Stimulated activated CD4-positive, alpha-beta T cell treated with anti-CD3 and anti-CD28 coated beads, Interleukin-4, amount 100 ng/mL, for 48 hours (primary cell): Measurements from ENCODE around the gene MYH11.
"Not testable (repeated sequence)": the region's sequence is repeated elsewhere in the genome, so short reads cannot be mapped to it uniquely, and the experiment has no call there.

ENCODE experiments used
- DNase-seq, 2 donors: peaks; one replicate each; pipeline ENCODE4 v3.0.0-alpha.2; 2020; ENCODE audit warnings: low read depth in 2 of 2

Gene MYH11

DNA sequence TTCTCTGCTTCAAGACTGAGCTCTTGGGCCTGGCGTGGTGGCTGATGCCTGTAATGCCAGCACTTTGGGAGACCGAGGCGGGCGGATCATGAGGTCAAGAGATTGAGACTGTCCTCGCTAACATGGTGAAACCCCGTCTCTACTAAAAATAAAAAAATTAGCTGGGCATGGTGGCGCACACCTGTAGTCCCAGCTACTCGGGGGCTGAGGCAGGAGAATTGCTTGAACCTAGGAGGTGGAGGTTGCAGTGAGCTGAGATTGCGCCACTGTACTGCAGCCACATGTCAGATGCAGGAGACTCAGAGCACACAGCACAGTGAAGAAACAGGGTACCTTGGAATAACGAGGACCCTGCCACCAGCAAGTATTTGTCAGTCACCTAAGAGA is 184.7 kb downstream of the MYH11 start:
- not testable (repeated sequence) for DNase-seq

DNA sequence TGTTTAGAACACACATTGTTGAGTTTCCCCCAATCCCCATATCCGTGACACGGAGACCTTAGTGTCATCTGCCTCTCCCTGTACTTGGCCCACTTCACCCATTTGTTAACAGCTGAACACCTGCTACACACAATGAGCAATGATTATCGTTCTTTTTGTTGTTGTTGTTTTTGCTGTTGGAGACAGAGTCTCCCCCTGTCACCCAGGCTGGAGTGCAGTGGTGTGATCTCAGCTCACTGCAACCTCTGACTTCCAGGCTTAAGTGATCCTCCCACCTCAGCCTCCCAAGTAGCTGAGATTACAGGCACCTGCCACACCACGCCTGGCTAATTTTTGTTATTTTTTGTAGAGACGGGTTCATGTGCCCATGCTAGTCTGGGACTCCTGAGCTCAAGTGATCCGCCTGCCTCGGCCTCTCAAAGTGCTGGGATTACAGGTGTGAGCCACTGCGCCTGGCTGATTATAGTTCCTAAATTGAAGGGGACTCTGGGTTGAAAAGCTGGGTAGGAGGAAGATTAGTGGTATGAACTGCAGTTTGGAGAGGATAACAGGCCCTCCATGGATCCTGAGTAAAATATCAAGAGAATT is 185.2 kb downstream of the MYH11 start:
- DNase-seq = no peak

DNA sequence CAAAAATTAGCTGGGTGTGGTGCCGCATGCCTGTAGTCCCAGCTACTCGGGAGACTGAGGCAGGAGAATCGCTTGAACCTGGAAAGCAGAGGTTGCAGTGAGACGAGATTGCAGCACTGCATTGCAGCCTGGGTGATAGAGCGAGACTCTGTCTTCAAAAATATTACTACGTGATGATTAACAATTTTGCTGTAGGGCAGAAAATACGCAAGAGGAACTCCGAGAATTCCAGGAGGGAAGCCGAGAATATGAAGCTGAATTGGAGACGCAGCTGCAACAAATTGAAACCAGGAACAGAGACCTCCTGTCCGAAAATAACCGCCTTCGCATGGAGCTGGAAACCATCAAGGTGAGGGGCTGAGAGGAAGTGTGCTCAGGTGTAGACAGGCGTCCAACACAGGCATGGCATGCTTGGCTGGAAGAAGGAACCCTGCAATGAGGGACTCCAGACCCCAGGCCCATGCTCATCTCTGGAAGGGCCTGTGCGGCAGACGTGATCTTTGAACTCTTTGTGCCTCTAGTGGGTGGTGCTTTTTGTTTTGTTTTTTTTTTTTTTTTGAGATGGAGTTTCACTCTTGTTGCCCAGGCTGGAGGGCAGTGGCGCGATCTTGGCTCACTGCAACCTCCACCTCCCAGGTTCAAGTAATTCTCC is 189.6 kb downstream of the MYH11 start:
- DNase-seq = no peak

DNA sequence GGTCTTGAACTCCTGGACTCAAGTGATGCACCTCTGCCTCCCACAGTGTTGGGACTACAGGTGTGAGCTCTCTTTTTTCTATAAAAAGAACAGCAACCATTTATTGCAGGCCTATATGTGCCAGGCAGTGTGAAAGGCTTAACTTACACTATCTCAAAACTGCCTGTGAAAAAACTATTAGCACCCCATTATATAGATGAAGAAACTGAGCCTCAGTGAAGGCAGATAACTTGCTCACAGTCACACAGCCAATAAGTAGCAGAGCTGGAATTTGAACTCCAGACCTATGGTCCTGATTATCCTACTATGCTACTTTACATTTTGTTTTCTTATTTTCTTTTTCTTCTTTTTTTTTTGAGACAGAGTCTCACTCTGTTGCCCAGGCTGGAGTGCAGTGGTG is 191.7 kb downstream of the MYH11 start:
- DNase-seq = no peak

DNA sequence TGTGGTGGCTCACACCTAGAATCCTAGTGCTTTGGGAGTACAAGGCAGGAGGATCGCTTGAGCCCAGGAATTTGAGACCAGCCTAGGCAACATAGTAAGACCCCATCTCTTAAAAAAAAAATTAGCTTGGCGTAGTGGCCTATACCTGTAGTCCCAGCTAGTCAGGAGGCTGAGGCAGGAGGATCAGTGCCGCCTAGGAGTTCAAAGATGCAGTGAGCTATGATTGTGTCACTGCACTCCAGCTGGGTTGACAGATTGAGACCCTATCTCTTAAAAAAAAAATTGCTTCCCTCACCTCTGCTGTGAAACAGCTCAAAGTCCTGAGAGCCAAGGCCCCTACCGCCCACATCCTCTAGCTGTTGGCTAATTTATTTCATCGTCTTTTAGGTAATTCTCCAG is 196.6 kb downstream of the MYH11 start:
- no peak for DNase-seq

DNA sequence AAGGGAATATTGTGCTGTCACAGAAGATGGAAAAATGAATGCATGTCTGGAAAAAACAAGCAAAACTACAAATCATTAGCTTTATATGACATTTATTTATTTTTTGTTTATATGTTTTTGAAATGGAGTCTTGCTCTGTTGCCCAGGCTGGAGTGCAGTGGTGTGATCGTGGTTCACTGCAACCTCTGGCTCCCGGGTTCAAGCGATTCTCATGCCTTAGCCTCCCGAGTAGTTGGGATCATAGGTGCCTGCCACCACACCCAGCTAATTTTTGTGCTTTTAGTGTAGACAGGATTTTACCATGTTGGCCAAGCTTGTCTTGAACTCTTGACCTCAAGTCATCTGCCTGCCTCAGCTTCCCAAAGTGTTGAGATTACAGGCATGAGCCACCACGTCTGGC is 198.3 kb downstream of the MYH11 start:
- no peak for DNase-seq

DNA sequence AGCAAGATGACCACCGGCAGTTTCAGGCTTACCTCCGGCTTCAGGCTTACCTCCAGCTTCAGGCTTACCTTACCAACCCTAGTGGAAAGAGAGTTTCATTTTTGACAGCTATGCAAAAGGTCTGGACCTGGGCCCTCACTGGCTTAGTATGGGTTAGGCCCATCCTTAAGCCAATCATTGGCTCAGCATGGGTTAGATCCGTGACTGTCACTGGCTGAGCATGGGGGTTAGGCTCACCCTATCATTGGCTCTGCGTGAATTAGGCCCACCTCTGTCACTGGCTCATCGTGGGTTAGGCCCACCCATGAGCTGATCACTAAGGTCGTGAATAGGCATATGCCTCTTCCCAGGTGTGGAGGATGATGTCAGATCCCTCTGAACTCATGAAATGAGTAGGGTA is 198.7 kb downstream of the MYH11 start:
- DNase-seq = no peak

DNA sequence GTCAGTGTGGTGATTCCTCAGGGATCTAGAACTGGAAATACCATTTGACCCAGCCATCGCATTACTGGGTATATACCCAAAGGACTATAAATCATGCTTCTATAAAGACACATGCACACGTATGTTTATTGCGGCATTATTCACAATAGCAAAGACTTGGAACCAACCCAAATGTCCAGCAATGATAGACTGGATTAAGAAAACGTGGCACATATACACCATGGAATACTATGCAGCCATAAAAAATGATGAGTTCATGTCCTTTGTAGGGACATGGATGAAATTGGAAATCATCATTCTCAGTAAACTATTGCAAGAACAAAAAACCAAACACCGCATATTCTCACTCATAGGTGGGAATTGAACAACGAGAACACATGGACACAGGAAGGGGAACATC is 201.3 kb downstream of the MYH11 start:
- DNase-seq = not testable (repeated sequence)

DNA sequence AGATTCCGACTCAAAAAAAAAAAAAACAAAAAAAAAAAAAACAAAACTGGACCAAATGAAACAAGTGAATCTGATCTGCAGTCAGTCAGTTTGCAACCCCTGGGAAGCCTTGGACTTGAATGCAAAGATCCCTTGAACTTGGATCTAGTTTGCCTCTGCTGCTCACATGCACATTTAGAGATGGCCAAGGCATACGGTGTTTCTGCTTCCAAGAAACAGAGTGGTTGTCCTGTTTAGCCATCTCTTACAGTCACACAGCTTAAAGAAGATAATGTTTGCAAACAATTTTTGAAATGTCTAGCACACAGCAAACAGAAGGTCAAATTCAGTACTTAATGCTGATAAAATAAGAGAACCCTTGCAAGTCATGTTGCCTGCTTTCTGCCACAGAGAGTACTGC is 202.2 kb downstream of the MYH11 start:
- no peak for DNase-seq

DNA sequence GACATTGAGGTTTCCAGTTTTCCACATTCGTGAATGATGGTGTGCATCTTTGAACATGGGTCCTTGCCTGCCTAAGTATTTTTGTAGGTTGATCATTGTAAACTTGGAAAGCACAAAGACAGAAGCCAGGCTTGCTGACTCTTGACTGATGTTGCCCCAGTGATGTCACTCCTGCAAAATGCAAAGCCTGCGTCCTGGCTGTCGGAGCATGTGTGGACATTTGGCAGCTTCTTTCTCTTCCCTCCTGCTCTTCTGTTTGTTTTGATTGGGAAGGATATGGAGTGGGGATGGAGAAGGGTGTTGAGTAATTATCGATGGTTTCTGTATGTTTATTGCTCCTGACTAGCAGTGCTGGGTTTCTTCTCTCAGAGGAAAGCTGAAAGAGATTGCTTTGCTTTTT is 203.6 kb downstream of the MYH11 start:
- no peak for DNase-seq
